Chondrocyte (in vitro differentiated cells): ENCODE data around the gene TIMM13. TPM values are rescaled to one million over a fixed set of nuclear protein-coding genes. Genes with fewer than 3 reads are reported as not detected.
"Not testable (repeated sequence)": the region's sequence is repeated elsewhere in the genome, so short reads cannot be mapped to it uniquely, and the experiment has no call there.

Source experiments
- DNase-seq: peaks from one replicate; pipeline ENCODE4 v3.0.0; 2021; ENCODE audit warnings: mixed read lengths, low spot score
- H3K27ac Mint-ChIP-seq: one replicate; pipeline ENCODE4 v1.8.0; 2021; ENCODE audit warnings: mild to moderate bottlenecking, moderate library complexity, mixed read lengths; ENCODE audit not compliant: unreplicated experiment
- H3K27me3 Mint-ChIP-seq: 2 replicates; pipeline ENCODE4 v1.8.0; 2021; ENCODE audit warnings: low read depth, mixed read lengths
- H3K36me3 Mint-ChIP-seq: 2 replicates; pipeline ENCODE4 v1.8.0; 2021; ENCODE audit warnings: low read depth, mixed read lengths
- H3K4me1 Mint-ChIP-seq: 2 replicates; pipeline ENCODE4 v1.8.0; 2021; ENCODE audit warnings: low read depth, mild to moderate bottlenecking, mixed read lengths
- H3K4me3 Mint-ChIP-seq: one replicate; pipeline ENCODE4 v1.8.0; 2021; ENCODE audit warnings: mild to moderate bottlenecking, moderate library complexity, mixed read lengths; ENCODE audit not compliant: unreplicated experiment
- H3K9me3 Mint-ChIP-seq: 2 replicates; pipeline ENCODE4 v1.8.0; 2021; ENCODE audit warnings: low read depth, mixed read lengths
- CTCF ChIP-seq: fragments of 200-600 bp; sonication (generic); IDR thresholded peaks from 2 replicates; pipeline ENCODE4 v1.5.0; 2021; ENCODE audit warnings: antibody characterized with exemption, mild to moderate bottlenecking, moderate library complexity
- total RNA-seq: library from RNA; stranded (reverse); gene quantifications from 3 replicates; pipeline ENCODE4 v1.2.1, GENCODE V29; 2021

The TIMM13 gene
- total RNA-seq, 1 donor from 2014 or later: 74.6 TPM

GRCh38 chr19:2410023-2410422 is 17.4 kb downstream of the TIMM13 start:
- Mint-ChIP-seq H3K27ac (no peak overlapping the region), H3K4me3 (no peak overlapping the region), H3K9me3 (peaks cover 10% of the 10 kb centered on the region)

GRCh38 chr19:2409352-2409912 is 18.0 kb downstream of the TIMM13 start:
- H3K27ac Mint-ChIP-seq: no peak overlapping the region
- H3K4me1 Mint-ChIP-seq: peaks cover 5% of the 10 kb centered on the region
- DNase-seq: no peak
- TF ChIP-seq CTCF: no peak
- H3K9me3 Mint-ChIP-seq: peaks cover 10% of the 10 kb centered on the region
- peaks cover 3% of the 10 kb centered on the region for H3K27me3 Mint-ChIP-seq
- H3K36me3 Mint-ChIP-seq: peaks cover 2% of the 10 kb centered on the region
- H3K4me3 Mint-ChIP-seq: no peak overlapping the region

More at GRCh38 chr19:2410023-2410422, 17.4 kb downstream of the TIMM13 start:
- H3K36me3 Mint-ChIP-seq: peaks cover 2% of the 10 kb centered on the region
- no peak for DNase-seq
- TF ChIP-seq CTCF: no peak
- H3K4me1 Mint-ChIP-seq: peaks cover 3% of the 10 kb centered on the region
- peaks cover 3% of the 10 kb centered on the region for H3K27me3 Mint-ChIP-seq

GRCh38 chr19:2408247-2408646 is 19.1 kb downstream of the TIMM13 start:
- Mint-ChIP-seq H3K27ac (no peak overlapping the region), H3K27me3 (peaks cover 3% of the 10 kb centered on the region), H3K4me1 (peaks cover 5% of the 10 kb centered on the region), H3K4me3 (no peak overlapping the region), H3K9me3 (peaks cover 14% of the 10 kb centered on the region), H3K36me3 (peaks cover 2% of the 10 kb centered on the region)
- no peak for TF ChIP-seq CTCF
- DNase-seq: no peak

- no peak for DNase-seq
- Mint-ChIP-seq H3K27ac (no peak overlapping the region), H3K36me3 (peaks cover 2% of the 10 kb centered on the region), H3K27me3 (no peaks in the 10 kb centered on the region), H3K4me1 (peaks cover 3% of the 10 kb centered on the region), H3K9me3 (peaks cover 6% of the 10 kb centered on the region), H3K4me3 (no peak overlapping the region)
- no peak for TF ChIP-seq CTCF
Measured at GRCh38 chr19:2399582-2399981, 27.8 kb downstream of the TIMM13 start.

GRCh38 chr19:2398735-2399305 is 28.6 kb downstream of the TIMM13 start:
- H3K27me3 Mint-ChIP-seq: no peaks in the 10 kb centered on the region
- DNase-seq: no peak
- H3K9me3 Mint-ChIP-seq: peaks cover 3% of the 10 kb centered on the region
- peaks cover 11% of the 10 kb centered on the region for H3K4me1 Mint-ChIP-seq
- peaks cover 2% of the 10 kb centered on the region for H3K36me3 Mint-ChIP-seq
- H3K4me3 Mint-ChIP-seq: no peak overlapping the region
- no peak for TF ChIP-seq CTCF
- H3K27ac Mint-ChIP-seq: no peak overlapping the region

GRCh38 chr19:2397173-2397572 is 30.2 kb downstream of the TIMM13 start:
- H3K27me3 Mint-ChIP-seq, H3K27ac Mint-ChIP-seq: not testable (repeated sequence)
- H3K4me1 Mint-ChIP-seq: peaks cover 11% of the 10 kb centered on the region

GRCh38 chr19:2395293-2395829 is 32.0 kb downstream of the TIMM13 start:
- H3K9me3 Mint-ChIP-seq: not testable (repeated sequence)

More at GRCh38 chr19:2397173-2397572, 30.2 kb downstream of the TIMM13 start:
- not testable (repeated sequence) for H3K9me3 Mint-ChIP-seq, H3K4me3 Mint-ChIP-seq, DNase-seq, H3K36me3 Mint-ChIP-seq

More at GRCh38 chr19:2395293-2395829, 32.0 kb downstream of the TIMM13 start:
- H3K4me3 Mint-ChIP-seq, H3K27me3 Mint-ChIP-seq, H3K36me3 Mint-ChIP-seq, H3K27ac Mint-ChIP-seq, DNase-seq: not testable (repeated sequence)
- H3K4me1 Mint-ChIP-seq: peaks cover 13% of the 10 kb centered on the region
